GM18951 (cell line): ENCODE measurements around the gene INPP1.

Source experiments
- POLR2A ChIP-seq: IDR thresholded peaks from 4 replicates; pipeline ENCODE4 v1.6.1; 2011; ENCODE audit warnings: mild to moderate bottlenecking; ENCODE audit not compliant: insufficient read length, insufficient read depth; ENCODE audit errors: extremely low read depth
- in situ Hi-C: fragments of 300-500 bp; cut with MboI; formaldehyde crosslinking; loops from one replicate; pipeline ENCODE4 v1.12.0; 2022; ENCODE audit warnings: low sequenced_read_pairs, mixed read lengths, inconsistent platforms; ENCODE audit not compliant: unreplicated experiment

INPP1 gene

DNA sequence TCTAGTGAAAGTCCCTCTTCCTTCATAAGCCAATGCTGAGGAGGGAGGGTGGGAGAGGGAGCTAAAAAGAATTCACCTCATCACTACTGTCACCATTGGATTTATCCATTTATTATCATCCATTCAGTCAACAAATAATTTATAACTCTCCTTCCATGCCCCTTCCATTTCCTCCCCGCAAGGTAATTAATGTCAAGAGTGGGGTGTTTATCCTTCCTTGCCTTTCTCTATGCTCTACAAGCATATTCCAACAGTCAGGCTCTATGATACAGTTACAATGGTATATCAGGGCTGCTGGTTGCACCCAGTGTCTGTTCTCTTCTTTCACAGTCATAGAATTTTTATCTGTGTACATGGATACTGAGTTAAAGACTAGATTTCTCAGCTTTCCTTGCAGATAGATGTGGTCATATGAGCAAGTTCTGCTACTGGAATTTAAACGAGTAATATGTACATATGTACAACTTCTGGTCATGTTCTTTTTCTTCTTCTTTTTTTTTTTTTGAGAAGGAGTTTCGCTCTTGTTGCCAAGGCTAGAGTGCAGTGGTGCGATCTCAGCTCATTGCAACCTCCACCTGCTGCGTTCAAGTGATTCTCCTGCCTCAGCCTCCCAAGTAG lies 59.7 kb downstream of the INPP1 start:
- in situ Hi-C loops, result no loop called here
- no peak for TF ChIP-seq POLR2A

- in situ Hi-C loops, result no loop called here
Observed at GRCh38 chr2:190404487-190404886, 61.1 kb downstream of the INPP1 start.

DNA sequence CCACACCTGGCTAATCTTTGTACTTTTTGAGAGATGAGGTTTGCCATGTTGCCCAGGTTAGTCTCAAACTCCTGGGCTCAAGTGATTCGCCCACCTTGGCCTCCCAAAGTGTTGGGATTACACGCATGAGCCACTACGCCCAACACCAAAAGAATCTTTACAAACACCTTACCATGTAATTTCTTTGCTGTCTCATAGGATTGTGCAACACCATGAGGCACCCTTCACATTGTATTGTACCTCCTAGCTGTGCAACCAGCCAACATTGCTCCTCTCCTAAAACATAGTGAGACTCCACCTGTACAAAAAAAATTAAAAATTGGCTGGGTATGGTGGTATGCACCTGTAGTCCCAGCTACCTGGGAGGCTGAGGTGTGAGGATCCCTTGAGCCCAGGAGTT lies 61.7 kb downstream of the INPP1 start:
- in situ Hi-C loops, result no loop called here
- no peak for TF ChIP-seq POLR2A

More at GRCh38 chr2:190404487-190404886, 61.1 kb downstream of the INPP1 start:
- no peak for TF ChIP-seq POLR2A

DNA sequence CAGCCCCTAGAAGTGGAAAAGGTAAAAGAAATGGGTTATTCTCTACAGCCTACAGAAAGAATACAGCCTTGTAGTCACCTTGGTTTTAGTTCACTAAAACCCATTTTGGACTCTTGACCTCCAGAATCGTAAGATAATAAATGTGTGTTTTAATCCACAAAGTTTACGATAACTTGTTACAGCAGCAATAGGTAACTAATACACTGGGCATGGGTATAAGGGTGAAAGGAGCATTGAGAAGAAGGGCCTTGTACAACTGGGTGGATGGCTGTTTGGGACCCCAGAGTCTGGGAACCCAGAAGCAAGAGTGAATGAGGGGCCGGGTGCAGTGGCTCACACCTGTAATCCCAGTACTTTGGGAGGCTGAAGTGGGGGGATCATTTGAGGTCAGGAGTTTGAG lies 62.6 kb downstream of the INPP1 start:
- no peak for TF ChIP-seq POLR2A
- in situ Hi-C loops, result no loop called here

GRCh38 chr2:190406805-190407204 lies 63.4 kb downstream of the INPP1 start:
- in situ Hi-C loops, result no loop called here
- no peak for TF ChIP-seq POLR2A

DNA sequence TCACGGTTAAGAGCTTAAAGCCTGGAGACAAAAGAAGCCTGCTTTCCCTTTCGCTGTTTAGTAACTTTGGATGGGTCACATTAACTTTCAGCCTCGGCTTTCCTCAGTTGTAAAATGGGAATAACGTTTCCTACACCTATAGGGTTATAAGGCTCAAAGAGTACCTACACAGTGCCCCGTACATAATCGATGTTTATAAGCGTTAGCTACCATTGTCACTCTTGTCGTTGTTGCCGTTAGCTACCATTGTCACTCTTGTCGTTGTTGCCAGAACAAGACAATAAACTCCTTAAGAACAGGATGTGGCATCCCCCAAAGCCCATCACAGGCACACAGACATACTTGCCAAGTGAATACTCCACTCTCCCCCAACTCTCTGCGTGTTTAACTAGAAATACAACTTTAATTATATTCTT lies 63.9 kb downstream of the INPP1 start:
- in situ Hi-C loops, result no loop called here
- TF ChIP-seq POLR2A, result no peak

GRCh38 chr2:190407662-190408537 lies 64.5 kb downstream of the INPP1 start, which contains the start of gene MFSD6:
Gene MFSD6 (plus strand): TSS chr2:190408355. CDS start chr2:190436030, 27,675 bp downstream.
- in situ Hi-C loops, result no loop called here
- no peak for TF ChIP-seq POLR2A

DNA sequence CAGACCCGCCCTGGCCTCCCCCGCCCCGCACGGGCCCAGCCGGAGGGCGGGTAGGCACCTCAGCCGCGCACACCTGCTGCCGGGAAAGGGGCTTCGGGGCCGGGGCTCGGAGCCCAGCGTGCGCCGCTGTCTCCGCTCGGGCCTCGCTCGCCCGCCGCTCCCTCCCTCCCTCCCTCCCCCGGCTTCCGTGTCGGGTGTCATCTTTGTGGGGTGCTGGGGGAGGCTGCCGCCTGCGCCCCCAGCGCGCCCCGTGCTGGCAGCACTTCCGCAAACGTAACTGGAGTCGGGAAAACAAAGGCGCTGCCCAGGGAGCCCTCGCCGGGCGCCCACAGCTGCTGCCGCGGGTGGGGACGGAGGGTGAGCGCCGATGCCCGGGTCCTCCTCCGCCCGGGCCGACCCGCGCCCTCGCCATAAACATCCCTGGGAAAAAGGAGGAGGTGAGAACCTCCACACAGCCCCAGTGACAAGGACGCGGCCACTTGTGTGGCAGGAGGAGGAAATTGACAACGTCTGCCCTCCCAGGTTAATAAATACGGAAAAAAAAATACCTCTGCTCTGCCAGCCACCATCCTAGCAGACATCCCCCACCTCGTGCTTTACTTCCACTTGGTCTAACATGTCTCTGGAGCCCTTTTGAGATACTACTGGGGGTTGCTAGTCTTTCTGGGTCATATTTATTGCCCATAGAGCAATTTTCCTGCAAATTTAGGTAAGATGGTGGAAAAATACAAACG lies 65.3 kb downstream of the INPP1 start:
- peak; percentile 69 for TF ChIP-seq POLR2A
- in situ Hi-C loops, result no loop called here

DNA sequence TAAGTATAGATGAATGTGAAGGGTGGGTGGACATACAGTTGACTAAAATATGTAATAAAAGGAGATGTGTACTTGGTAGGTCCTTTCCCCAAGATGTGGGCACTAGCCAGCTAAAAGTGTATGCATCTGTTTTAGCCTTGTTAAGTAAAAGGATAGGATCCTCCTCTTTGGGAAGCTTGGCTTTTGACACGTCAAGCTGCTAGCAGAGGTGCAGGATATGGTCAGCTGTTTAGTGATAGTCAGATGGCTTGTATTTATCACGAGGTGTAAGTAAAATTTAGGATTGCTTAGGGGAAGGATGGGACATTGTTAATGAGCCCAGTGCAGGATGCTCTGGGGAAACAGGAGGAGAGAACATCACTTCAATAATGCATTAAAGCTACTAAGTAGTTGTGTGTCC lies 66.2 kb downstream of the INPP1 start:
- TF ChIP-seq POLR2A, result no peak
- in situ Hi-C loops, result no loop called here

DNA sequence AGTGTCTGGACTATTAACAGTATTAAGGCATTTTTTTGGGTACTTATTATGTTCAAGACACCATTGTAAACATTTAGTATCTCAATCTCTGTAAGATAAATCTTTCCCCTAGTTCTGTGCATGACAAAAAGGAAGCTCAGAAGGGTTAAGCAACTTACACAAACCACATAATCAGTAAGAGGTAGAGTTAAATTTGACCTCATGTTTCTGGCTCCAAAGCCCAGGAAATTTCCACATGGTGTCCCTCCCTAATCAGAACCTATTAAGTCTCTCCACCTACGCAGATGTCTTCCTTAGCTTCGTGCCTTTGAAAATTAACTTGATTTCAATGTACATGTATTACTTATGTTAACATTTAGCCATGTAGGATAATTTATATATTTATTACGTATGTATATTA lies 66.8 kb downstream of the INPP1 start:
- TF ChIP-seq POLR2A, result no peak
- in situ Hi-C loops, result no loop called here

DNA sequence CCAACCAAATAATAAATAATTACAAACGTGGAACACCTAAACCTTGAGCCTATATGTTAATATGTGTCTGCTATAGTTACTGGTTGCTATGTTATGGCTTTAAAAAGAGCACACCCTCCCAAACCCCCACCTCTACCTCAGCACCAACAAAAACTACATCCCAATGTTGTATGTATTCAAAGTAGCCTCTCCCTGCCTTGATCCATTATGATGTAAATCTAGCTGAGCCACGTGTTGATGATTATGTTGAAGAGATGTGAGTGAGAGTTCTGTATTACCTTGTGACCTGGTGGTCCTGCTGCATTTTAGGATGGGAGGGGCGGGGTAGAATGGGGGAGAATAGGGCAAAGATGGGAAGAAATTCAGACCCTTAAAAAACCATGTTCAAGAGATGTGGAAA lies 69.6 kb downstream of the INPP1 start:
- in situ Hi-C loops, result no loop called here
- no peak for TF ChIP-seq POLR2A

- TF ChIP-seq POLR2A, result no peak
- in situ Hi-C loops, result no loop called here
Observed at GRCh38 chr2:190413421-190413820, 70.0 kb downstream of the INPP1 start.

GRCh38 chr2:190415251-190415650 lies 71.9 kb downstream of the INPP1 start:
- no peak for TF ChIP-seq POLR2A
- in situ Hi-C loops, result no loop called here

DNA sequence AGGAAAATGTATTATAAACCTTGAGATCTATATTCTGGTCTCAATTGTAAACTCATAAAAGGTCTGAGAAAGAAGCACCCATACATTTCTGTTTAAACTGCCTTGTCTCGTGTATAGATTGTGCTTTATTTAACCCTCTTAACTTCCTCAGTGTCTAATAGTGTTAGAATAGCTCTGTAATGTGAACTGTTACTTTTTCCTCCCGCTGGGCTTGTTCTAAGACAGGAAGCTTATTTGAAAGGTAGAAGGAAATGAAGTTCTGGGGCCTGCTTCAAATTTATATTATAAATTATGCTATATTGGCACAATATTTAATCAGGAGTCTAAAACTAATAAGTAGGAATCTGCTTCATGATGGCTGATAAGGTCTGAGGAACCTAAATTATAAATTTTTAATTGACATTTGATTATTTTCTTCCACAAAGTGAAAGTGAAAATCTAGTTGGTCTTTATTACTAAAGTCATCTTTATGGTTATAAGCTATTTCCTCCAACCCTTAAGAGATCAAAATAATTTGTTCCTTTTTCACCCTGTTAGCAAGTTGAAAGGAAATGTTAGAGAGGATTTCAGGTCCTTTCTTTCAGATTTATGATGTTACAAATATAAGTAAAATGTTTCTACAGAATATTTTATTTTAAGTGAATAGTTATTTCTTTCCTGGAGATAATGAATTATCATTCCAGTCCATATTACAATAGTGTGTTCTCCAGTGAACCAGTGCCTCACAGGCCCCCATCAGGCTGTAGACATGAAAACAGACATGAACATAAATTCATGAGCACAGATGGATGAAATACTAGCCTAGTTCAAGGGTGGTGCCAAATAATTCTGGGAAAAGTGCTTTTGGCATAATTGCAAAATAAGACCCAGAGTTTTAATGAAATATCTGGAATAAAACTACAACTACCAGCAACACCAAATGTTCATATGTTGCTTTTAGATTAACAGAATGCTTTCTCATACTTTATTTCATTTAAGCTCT lies 72.7 kb downstream of the INPP1 start:
- in situ Hi-C loops, result no loop called here
- no peak for TF ChIP-seq POLR2A
